ENCODE measurements around the gene RRAS2. TPM values are rescaled to one million over a fixed set of nuclear protein-coding genes. Genes with fewer than 3 reads are reported as not detected.

The RRAS2 gene
- total RNA-seq, 4 donors from 2014 or later, result 40.7 to 75.4 (median 58.0) TPM

GRCh38 chr11:14267861-14268635 is 90.9 kb downstream of the RRAS2 start:
- TF ChIP-seq POLR2AphosphoS5 (IDR thresholded peaks at IDR 0.05) (no peak), CTCF (IDR thresholded peaks at IDR 0.05) (no peak), POLR2A (IDR thresholded peaks at IDR 0.05; ENCODE audit: low read depth) (no peak), EP300 (IDR thresholded peaks at IDR 0.05) (no peak)
- DNase-seq (ENCODE audit: extremely low spot score), result no peak
- no peaks in the 10 kb centered on the region for H3K27me3 ChIP-seq
- no peaks in the 10 kb centered on the region for H3K9me3 ChIP-seq
- no peaks in the 10 kb centered on the region for H3K4me1 ChIP-seq
- intact Hi-C loops (cut with DNase I), result no loop called here
- 89% methylated on average over 6 of the region's 6 CpGs for WGBS
- peaks cover 0 to 14% (median 7%) of the 10 kb centered on the region in 4 donors for H3K36me3 ChIP-seq
- no peak overlapping the region for H3K27ac ChIP-seq (replicated peaks in 1 of 4)
- no peak overlapping the region for H3K4me3 ChIP-seq

DNA sequence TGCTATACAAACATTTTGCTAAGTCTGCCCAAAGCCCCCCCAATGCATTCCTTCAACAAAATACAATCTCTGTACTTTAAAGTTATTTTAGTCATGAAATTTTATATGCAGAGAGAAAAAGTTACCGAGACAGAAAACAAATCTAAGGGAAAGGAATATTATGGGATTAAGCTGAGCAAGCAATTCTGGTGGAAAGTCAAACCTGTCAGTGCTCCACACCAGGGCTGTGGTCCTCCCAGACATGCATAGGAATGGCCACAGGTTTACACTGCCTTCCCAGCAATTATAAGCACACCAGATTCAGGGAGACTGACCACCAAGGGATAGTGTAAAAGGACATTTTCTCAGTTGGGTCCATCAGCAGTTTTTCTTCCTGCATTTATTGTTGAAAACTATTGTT is 92.4 kb downstream of the RRAS2 start:
- WGBS, result 100% methylated on average over 1 of the region's 1 CpG
- H3K36me3 ChIP-seq, result peaks cover 0 to 11% (median 5%) of the 10 kb centered on the region in 4 donors
- no peak for DNase-seq (ENCODE audit: extremely low spot score)
- H3K27ac ChIP-seq (replicated peaks in 1 of 4), result no peak overlapping the region
- no peaks in the 10 kb centered on the region for H3K9me3 ChIP-seq
- peaks cover 0 to under 1% (median 0%) of the 10 kb centered on the region in 4 donors for H3K4me1 ChIP-seq
- H3K4me3 ChIP-seq, result no peak overlapping the region
- intact Hi-C loops (cut with DNase I), result no loop called here
- no peaks in the 10 kb centered on the region for H3K27me3 ChIP-seq
- no peak for TF ChIP-seq POLR2A (IDR thresholded peaks at IDR 0.05; ENCODE audit: low read depth)
- TF ChIP-seq POLR2AphosphoS5 (IDR thresholded peaks at IDR 0.05), result no peak
- no peak for TF ChIP-seq EP300 (IDR thresholded peaks at IDR 0.05)

DNA sequence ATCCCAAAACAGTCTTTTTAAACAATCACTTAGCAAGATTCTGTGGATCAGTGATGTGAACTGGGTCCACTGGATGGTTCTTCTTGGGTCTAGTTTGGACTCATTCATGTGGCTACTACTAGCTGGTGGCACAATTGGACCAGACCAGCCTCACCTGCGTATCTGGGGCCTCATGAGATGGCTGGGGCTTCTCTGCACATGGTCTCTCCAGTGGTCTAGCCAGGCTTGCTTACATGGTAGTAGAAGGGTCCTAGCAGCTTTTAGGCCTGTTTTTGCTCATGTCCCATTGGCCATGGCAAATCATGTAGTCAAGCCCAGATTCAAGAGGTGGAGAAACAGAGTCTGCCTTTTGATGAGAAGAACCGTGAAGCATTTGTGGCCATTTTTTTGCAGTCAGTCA is 94.0 kb downstream of the RRAS2 start:
- Histone ChIP-seq H3K36me3 (peaks cover 0 to 11% (median 5%) of the 10 kb centered on the region in 4 donors), H3K4me1 (peaks cover 0 to 11% (median 8%) of the 10 kb centered on the region in 4 donors), H3K27me3 (no peaks in the 10 kb centered on the region), H3K4me3 (no peak overlapping the region), H3K27ac (replicated peaks in 1 of 4) (no peak overlapping the region), H3K9me3 (no peaks in the 10 kb centered on the region)
- DNase-seq (ENCODE audit: extremely low spot score), result no peak
- intact Hi-C loops (cut with DNase I), result no loop called here
- 96% methylated on average over 2 of the region's 2 CpGs for WGBS
- no peak for TF ChIP-seq EP300 (IDR thresholded peaks at IDR 0.05)
- TF ChIP-seq POLR2AphosphoS5 (IDR thresholded peaks at IDR 0.05), result no peak
- TF ChIP-seq POLR2A (IDR thresholded peaks at IDR 0.05; ENCODE audit: low read depth), result no peak
- no peak for TF ChIP-seq CTCF (IDR thresholded peaks at IDR 0.05)

- Histone ChIP-seq H3K4me1 (peaks cover 0 to 15% (median 8%) of the 10 kb centered on the region in 4 donors), H3K36me3 (peaks cover 0 to 11% (median 5%) of the 10 kb centered on the region in 4 donors), H3K9me3 (no peaks in the 10 kb centered on the region), H3K27ac (replicated peaks in 1 of 4) (no peak overlapping the region), H3K4me3 (no peak overlapping the region), H3K27me3 (peaks cover 0 to 22% (median 0%) of the 10 kb centered on the region in 4 donors)
- TF ChIP-seq POLR2AphosphoS5 (IDR thresholded peaks at IDR 0.05) (no peak), EP300 (IDR thresholded peaks at IDR 0.05) (no peak), POLR2A (IDR thresholded peaks at IDR 0.05; ENCODE audit: low read depth) (no peak), CTCF (IDR thresholded peaks at IDR 0.05) (no peak)
- WGBS, result 87% methylated on average over 8 of the region's 8 CpGs
- DNase-seq (ENCODE audit: extremely low spot score), result no peak
- intact Hi-C loops (cut with DNase I), result no loop called here
These were observed 96.6 kb downstream of the RRAS2 start for GRCh38 chr11:14262271-14262846.

DNA sequence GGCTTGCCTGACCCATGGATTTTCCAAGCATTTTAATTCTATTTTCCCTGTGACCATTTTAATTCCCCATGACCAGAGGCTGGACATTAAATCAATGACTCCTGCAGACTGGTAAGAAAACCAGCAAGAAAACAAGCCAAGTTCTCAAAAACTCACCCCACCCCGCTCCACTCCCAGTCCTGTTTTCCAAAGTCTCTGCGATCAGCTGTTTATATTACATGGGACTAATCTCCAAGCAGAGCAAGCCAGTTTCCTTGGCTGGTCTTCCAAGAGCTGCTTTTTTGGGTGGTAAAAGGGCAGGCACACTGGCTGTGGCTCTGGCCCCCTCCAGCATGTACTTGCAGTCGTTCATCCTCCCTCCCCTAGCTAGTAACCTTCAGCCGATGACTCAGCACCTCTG is 97.9 kb downstream of the RRAS2 start:
- WGBS, result 58% methylated on average over 4 of the region's 4 CpGs
- TF ChIP-seq POLR2AphosphoS5 (IDR thresholded peaks at IDR 0.05) (no peak), POLR2A (IDR thresholded peaks at IDR 0.05; ENCODE audit: low read depth) (no peak), CTCF (IDR thresholded peaks at IDR 0.05) (no peak), EP300 (IDR thresholded peaks at IDR 0.05) (no peak)
- no peak for DNase-seq (ENCODE audit: extremely low spot score)
- Histone ChIP-seq H3K4me1 (peaks cover 0 to 15% (median 8%) of the 10 kb centered on the region in 4 donors), H3K27me3 (peaks cover 0 to 22% (median 0%) of the 10 kb centered on the region in 4 donors), H3K9me3 (no peaks in the 10 kb centered on the region), H3K4me3 (no peak overlapping the region), H3K36me3 (peaks cover 0 to 10% (median 5%) of the 10 kb centered on the region in 4 donors), H3K27ac (replicated peaks in 1 of 4) (no peak overlapping the region)
- intact Hi-C loops (cut with DNase I), result no loop called here

Data from esophagus muscularis mucosa (tissue), 4 donors.